Ascending aorta (tissue), 2 donors: ENCODE measurements around the gene RAPGEF2. TPM values are rescaled to one million over a fixed set of nuclear protein-coding genes. Genes with fewer than 3 reads are reported as not detected.

ENCODE experiments used
- DNase-seq, 2 donors: peaks; one replicate each; pipeline ENCODE4 v3.0.0-alpha.2; 2019; ENCODE audit warnings: low spot score in 2 of 2
- H3K27ac ChIP-seq, 2 donors: fragments of 200-600 bp; sonication (generic); one replicate each; pipeline ENCODE4 v1.5.1; 2016 to 2017; ENCODE audit warnings: mild to moderate bottlenecking in 1 of 2
- H3K27me3 ChIP-seq: fragments of 200-600 bp; sonication (generic); one replicate; pipeline ENCODE4 v1.5.1; 2017
- H3K36me3 ChIP-seq, 2 donors: fragments of 200-600 bp; sonication (generic); one replicate each; pipeline ENCODE4 v1.5.1; 2016
- H3K4me1 ChIP-seq, 2 donors: fragments of 200-600 bp; sonication (generic); one replicate each; pipeline ENCODE4 v1.5.1; 2016 to 2017; ENCODE audit warnings: mild to moderate bottlenecking in 1 of 2
- H3K4me3 ChIP-seq, 2 donors: fragments of 200-600 bp; sonication (generic); one replicate each; pipeline ENCODE4 v1.5.1; 2016 to 2017; ENCODE audit warnings: mild to moderate bottlenecking in 1 of 2
- H3K9me3 ChIP-seq, 2 donors: fragments of 200-600 bp; sonication (generic); one replicate each; pipeline ENCODE4 v1.5.1; 2016
- intact Hi-C: fragments of 100-400 bp; cut with DNase I; formaldehyde crosslinking; loops from one replicate; pipeline ENCODE4 v1.15.1; 2023
- total RNA-seq: library from RNA; depleted of rRNA; stranded (reverse); fragments of >200 nt; gene quantifications from one replicate; pipeline ENCODE4 v1.1.0, GENCODE V29; 2016
- TF ChIP-seq, protein P1 (sequence below), 3 experiments: fragments of 200-600 bp in 2 of 3; fragments of 450-650 bp in 1 of 3; sonication (generic) in 2 of 3; IDR thresholded peaks; one replicate each; pipeline ENCODE4 v1.5.1; 2016 to 2019; ENCODE audit warnings: antibody characterized with exemption in 3 of 3, mild to moderate bottlenecking in 1 of 3, moderate library complexity in 1 of 3

Gene RAPGEF2
- total RNA-seq, 1 donor from 2014 or later = 65.7 TPM

DNA sequence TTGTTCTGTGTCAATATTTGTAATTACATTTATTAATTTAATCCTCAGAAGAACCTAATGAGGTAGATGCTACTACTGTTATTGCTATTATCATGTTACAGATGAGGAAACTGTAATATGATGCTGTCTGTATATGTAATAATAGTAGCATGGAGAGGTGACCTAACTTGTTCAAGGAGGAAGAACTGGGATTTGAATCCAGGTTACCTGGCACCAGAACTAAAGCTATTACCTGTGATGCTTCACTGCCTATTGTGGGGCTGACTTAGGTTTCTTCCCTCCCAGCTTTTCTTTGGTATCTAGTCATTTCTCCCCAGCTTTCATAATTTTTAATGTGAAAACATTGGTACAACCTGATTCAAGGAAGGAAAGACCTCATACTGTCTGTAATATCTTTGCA is 43.6 kb downstream of the RAPGEF2 start:
- TF ChIP-seq, protein P1, sequence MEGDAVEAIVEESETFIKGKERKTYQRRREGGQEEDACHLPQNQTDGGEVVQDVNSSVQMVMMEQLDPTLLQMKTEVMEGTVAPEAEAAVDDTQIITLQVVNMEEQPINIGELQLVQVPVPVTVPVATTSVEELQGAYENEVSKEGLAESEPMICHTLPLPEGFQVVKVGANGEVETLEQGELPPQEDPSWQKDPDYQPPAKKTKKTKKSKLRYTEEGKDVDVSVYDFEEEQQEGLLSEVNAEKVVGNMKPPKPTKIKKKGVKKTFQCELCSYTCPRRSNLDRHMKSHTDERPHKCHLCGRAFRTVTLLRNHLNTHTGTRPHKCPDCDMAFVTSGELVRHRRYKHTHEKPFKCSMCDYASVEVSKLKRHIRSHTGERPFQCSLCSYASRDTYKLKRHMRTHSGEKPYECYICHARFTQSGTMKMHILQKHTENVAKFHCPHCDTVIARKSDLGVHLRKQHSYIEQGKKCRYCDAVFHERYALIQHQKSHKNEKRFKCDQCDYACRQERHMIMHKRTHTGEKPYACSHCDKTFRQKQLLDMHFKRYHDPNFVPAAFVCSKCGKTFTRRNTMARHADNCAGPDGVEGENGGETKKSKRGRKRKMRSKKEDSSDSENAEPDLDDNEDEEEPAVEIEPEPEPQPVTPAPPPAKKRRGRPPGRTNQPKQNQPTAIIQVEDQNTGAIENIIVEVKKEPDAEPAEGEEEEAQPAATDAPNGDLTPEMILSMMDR (IDR thresholded peaks at IDR 0.05) = no peak
- Histone ChIP-seq H3K4me1 (peaks cover 0 to 23% of the 10 kb centered on the region in 2 donors), H3K27ac (no peak overlapping the region), H3K27me3 (no peaks in the 10 kb centered on the region), H3K36me3 (no peaks in the 10 kb centered on the region), H3K9me3 (no peaks in the 10 kb centered on the region), H3K4me3 (no peak overlapping the region)
- intact Hi-C loops = no loop called here
- no peak for DNase-seq

DNA sequence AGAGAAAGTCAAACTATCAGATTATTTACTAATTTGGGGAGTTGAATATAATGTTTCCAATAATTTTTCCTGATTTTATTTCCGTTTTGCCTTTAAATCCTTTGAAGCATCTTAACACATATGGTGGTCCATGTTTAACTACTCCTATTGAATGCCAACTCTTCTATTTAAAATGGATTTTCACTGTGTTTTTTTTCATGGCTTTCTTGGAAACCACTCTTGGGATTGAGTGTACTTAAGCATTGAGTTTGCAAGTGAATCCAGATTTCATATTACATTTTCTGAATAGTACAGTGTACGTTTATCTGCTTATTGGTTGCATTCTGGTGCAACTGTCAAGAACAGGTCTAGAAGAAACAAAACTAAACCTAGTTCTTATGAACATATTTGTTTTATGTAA is 45.6 kb downstream of the RAPGEF2 start:
- Histone ChIP-seq H3K9me3 (no peaks in the 10 kb centered on the region), H3K27me3 (no peaks in the 10 kb centered on the region), H3K36me3 (no peaks in the 10 kb centered on the region), H3K4me1 (peaks cover 2 to 23% of the 10 kb centered on the region in 2 donors), H3K4me3 (no peak overlapping the region), H3K27ac (no peak overlapping the region)
- no peak for DNase-seq
- intact Hi-C loops = no loop called here
- TF ChIP-seq, protein P1 (IDR thresholded peaks at IDR 0.05) = no peak

DNA sequence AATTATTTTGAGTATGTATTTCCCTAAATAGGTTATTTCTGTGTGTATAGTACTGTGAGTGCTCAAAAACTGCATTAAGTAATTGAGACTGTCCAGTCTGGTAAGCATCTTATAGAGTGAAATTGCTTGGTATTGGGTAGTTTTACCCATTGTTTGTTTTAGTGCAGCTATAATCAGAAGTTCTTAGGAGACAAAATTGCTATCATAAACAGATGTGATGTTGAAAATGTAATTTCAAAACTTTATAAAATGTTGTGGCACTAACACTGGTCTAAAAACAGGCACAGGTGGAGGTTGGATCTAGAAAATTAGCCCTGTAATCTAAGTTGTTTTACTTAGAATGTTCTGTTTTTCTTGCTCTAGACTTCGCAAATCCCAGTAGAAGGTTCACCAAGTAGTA is 46.8 kb downstream of the RAPGEF2 start:
- H3K4me3 ChIP-seq = no peak overlapping the region
- H3K36me3 ChIP-seq = no peaks in the 10 kb centered on the region
- DNase-seq = no peak
- TF ChIP-seq, protein P1 (IDR thresholded peaks at IDR 0.05) = no peak
- H3K4me1 ChIP-seq = peaks cover 2 to 18% of the 10 kb centered on the region in 2 donors
- H3K9me3 ChIP-seq = no peaks in the 10 kb centered on the region
- intact Hi-C loops = no loop called here
- H3K27me3 ChIP-seq = no peaks in the 10 kb centered on the region
- H3K27ac ChIP-seq = no peak overlapping the region

GRCh38 chr4:159150396-159150795 is 47.5 kb downstream of the RAPGEF2 start:
- H3K27ac ChIP-seq = no peak overlapping the region
- DNase-seq = no peak
- TF ChIP-seq, protein P1 (IDR thresholded peaks at IDR 0.05) = no peak
- H3K4me1 ChIP-seq = peaks cover 2 to 18% of the 10 kb centered on the region in 2 donors
- no peaks in the 10 kb centered on the region for H3K9me3 ChIP-seq
- intact Hi-C loops = no loop called here
- H3K36me3 ChIP-seq = no peaks in the 10 kb centered on the region
- no peak overlapping the region for H3K4me3 ChIP-seq
- no peaks in the 10 kb centered on the region for H3K27me3 ChIP-seq

GRCh38 chr4:159150821-159151390 is 48.0 kb downstream of the RAPGEF2 start:
- Histone ChIP-seq H3K27me3 (no peaks in the 10 kb centered on the region), H3K4me1 (peaks cover 2 to 16% of the 10 kb centered on the region in 2 donors), H3K27ac (no peak overlapping the region), H3K9me3 (no peaks in the 10 kb centered on the region), H3K36me3 (no peaks in the 10 kb centered on the region), H3K4me3 (no peak overlapping the region)
- DNase-seq = no peak
- intact Hi-C loops = no loop called here
- TF ChIP-seq, protein P1 (IDR thresholded peaks at IDR 0.05) = no peak

DNA sequence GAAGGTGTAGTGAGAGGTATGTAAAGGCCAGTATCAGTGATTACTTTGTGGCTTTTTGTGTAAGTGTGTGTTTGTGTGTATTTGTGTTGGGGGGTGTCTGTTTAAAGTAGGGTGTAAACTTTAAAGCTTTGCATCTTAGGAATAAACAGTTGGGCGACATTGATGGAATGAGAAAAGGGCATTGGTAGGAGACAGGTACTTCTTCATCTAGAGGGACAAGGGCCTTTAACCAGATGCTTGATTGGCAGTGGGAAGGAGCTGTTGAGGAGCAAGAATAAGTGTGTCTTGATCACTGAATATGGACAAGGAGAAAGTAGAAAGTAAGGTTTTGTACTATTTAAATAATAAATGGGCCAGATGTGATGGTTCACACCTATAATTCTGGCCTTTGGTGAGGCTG is 48.8 kb downstream of the RAPGEF2 start:
- DNase-seq = no peak
- intact Hi-C loops = no loop called here
- TF ChIP-seq, protein P1 (IDR thresholded peaks at IDR 0.05) = no peak
- Histone ChIP-seq H3K4me1 (peaks cover 2 to 8% of the 10 kb centered on the region in 2 donors), H3K27me3 (no peaks in the 10 kb centered on the region), H3K9me3 (no peaks in the 10 kb centered on the region), H3K4me3 (no peak overlapping the region), H3K27ac (no peak overlapping the region), H3K36me3 (no peaks in the 10 kb centered on the region)
